CD4-positive, alpha-beta T cell treated with Interleukin-21 for 1 hour (primary cell): ENCODE data around the gene RAB3GAP1.
"Not testable (repeated sequence)": the region's sequence is repeated elsewhere in the genome, so short reads cannot be mapped to it uniquely, and the experiment has no call there.

Experiments used
- DNase-seq: peaks from one replicate; pipeline ENCODE4 v3.0.0-alpha.2; 2020

The RAB3GAP1 gene

GRCh38 chr2:135052042-135052876 lies at the start of gene RAB3GAP1:
RAB3GAP1 (plus strand) TSS chr2:135052292; CDS start chr2:135052308, 16 bp downstream.
- peak; percentile 94 for DNase-seq

- no peak for DNase-seq
Measured at GRCh38 chr2:135002836-135003235, 49.3 kb upstream of the RAB3GAP1 start.

- DNase-seq: peak; percentile 67
Measured at GRCh38 chr2:135004005-135004746, 47.9 kb upstream of the RAB3GAP1 start.

GRCh38 chr2:135005753-135006152 lies 46.3 kb upstream of the RAB3GAP1 start:
- no peak for DNase-seq

GRCh38 chr2:135009339-135009738 lies 42.8 kb upstream of the RAB3GAP1 start:
- no peak for DNase-seq

GRCh38 chr2:135010200-135010942 lies 41.7 kb upstream of the RAB3GAP1 start:
- DNase-seq: no peak

- no peak for DNase-seq
Measured at GRCh38 chr2:135011633-135012032, 40.5 kb upstream of the RAB3GAP1 start.

- DNase-seq: no peak
Measured at GRCh38 chr2:135021618-135022017, 30.5 kb upstream of the RAB3GAP1 start.

- no peak for DNase-seq
Measured at GRCh38 chr2:135022952-135023880, 28.9 kb upstream of the RAB3GAP1 start.

GRCh38 chr2:135023886-135024485 lies 28.1 kb upstream of the RAB3GAP1 start:
- DNase-seq: no peak

- no peak for DNase-seq
Measured at GRCh38 chr2:135029481-135030134, 22.5 kb upstream of the RAB3GAP1 start.

- no peak for DNase-seq
Measured at GRCh38 chr2:135030826-135031225, 21.3 kb upstream of the RAB3GAP1 start.

GRCh38 chr2:135033216-135033615 lies 18.9 kb upstream of the RAB3GAP1 start:
- DNase-seq: not testable (repeated sequence)

- DNase-seq: no peak
Measured at GRCh38 chr2:135037831-135038230, 14.3 kb upstream of the RAB3GAP1 start.

GRCh38 chr2:135043345-135043744 lies 8.7 kb upstream of the RAB3GAP1 start:
- peak; percentile 21 for DNase-seq

GRCh38 chr2:135047300-135047699 lies 4.8 kb upstream of the RAB3GAP1 start, which contains the start of gene MAP3K19:
MAP3K19 (minus strand) TSS chr2:135047447; CDS start chr2:135024647, 22,800 bp downstream.
- no peak for DNase-seq

GRCh38 chr2:135048122-135048521 lies 4.0 kb upstream of the RAB3GAP1 start:
- no peak for DNase-seq

GRCh38 chr2:135050132-135050531 lies 2.0 kb upstream of the RAB3GAP1 start:
- DNase-seq: no peak

GRCh38 chr2:135050684-135051083 lies 1.4 kb upstream of the RAB3GAP1 start:
- no peak for DNase-seq

GRCh38 chr2:135052997-135053474 lies 944 bp downstream of the RAB3GAP1 start:
- DNase-seq: peak; percentile 40
